HCT116 (cell line): Measurements from ENCODE around the gene KDM4E.

Experiments
- CEBPB ChIP-seq: IDR thresholded peaks from 2 replicates; pipeline ENCODE4 v1.6.1; 2012; ENCODE audit warnings: low read depth
- EGR1 ChIP-seq: IDR thresholded peaks from 2 replicates; pipeline ENCODE4 v1.6.1; 2012; ENCODE audit warnings: low read depth
- EZH2 ChIP-seq: fragments of 200-600 bp; sonication (generic); IDR thresholded peaks from 2 replicates; pipeline ENCODE4 v1.6.1; 2017; ENCODE audit warnings: antibody characterized with exemption, mixed run types
- EZH2phosphoT487 ChIP-seq: fragments of 200-600 bp; IDR thresholded peaks from 2 replicates; pipeline ENCODE4 v1.6.1; 2018; ENCODE audit warnings: antibody characterized with exemption, borderline replicate concordance
- FOSL1 ChIP-seq: IDR thresholded peaks from 2 replicates; pipeline ENCODE4 v1.6.1; 2012; ENCODE audit warnings: low read depth
- POLR2A ChIP-seq: IDR thresholded peaks from 2 replicates; pipeline ENCODE4 v1.7.0; 2011; ENCODE audit warnings: borderline replicate concordance; ENCODE audit not compliant: insufficient read depth, insufficient read length; ENCODE audit errors: extremely low read depth
- POLR2AphosphoS5 ChIP-seq: IDR thresholded peaks from 2 replicates; pipeline ENCODE4 v1.6.1; 2011; ENCODE audit warnings: mild to moderate bottlenecking, low read depth, low read length, moderate library complexity
- RAD21 ChIP-seq: IDR thresholded peaks from 2 replicates; pipeline ENCODE4 v1.6.1; 2012; ENCODE audit warnings: low read depth, mild to moderate bottlenecking
- TCF7L2 ChIP-seq: IDR thresholded peaks from 2 replicates; pipeline ENCODE4 v1.7.0; 2011; ENCODE audit warnings: borderline replicate concordance, inconsistent platforms; ENCODE audit not compliant: insufficient read depth, insufficient read length; ENCODE audit errors: extremely low read depth
- YY1 ChIP-seq: IDR thresholded peaks from 2 replicates; pipeline ENCODE4 v1.6.1; 2011; ENCODE audit warnings: low read length, low read depth, moderate library complexity, mild to moderate bottlenecking; ENCODE audit not compliant: insufficient replicate concordance; ENCODE audit errors: extremely low read depth
- ZFX ChIP-seq: fragments of 450-650 bp; IDR thresholded peaks from 2 replicates; pipeline ENCODE4 v1.6.1; 2017
- TF ChIP-seq, protein P1 (sequence below), 3 experiments: fragments of 200-600 bp in 1 of 3; sonication (generic) in 1 of 3; IDR thresholded peaks in 2 of 3; conservative IDR thresholded peaks in 1 of 3; 2 replicates each; pipeline ENCODE4 v1.5.1; 2012 to 2017; ENCODE audit warnings: low read depth in 2 of 3, low read length in 2 of 3, antibody characterized with exemption in 1 of 3, borderline replicate concordance in 1 of 3, control low read depth in 1 of 3, mild to moderate bottlenecking in 1 of 3, mixed read lengths in 1 of 3, mixed run types in 1 of 3, moderate library complexity in 1 of 3; ENCODE audit not compliant: insufficient read depth in 1 of 3
- TF ChIP-seq, protein P2 (sequence below): IDR thresholded peaks from 2 replicates; pipeline ENCODE4 v1.6.1; 2012
- TF ChIP-seq, protein P3 (sequence below): IDR thresholded peaks from 2 replicates; pipeline ENCODE4 v1.6.1; 2012; ENCODE audit warnings: low read depth

DNA sequence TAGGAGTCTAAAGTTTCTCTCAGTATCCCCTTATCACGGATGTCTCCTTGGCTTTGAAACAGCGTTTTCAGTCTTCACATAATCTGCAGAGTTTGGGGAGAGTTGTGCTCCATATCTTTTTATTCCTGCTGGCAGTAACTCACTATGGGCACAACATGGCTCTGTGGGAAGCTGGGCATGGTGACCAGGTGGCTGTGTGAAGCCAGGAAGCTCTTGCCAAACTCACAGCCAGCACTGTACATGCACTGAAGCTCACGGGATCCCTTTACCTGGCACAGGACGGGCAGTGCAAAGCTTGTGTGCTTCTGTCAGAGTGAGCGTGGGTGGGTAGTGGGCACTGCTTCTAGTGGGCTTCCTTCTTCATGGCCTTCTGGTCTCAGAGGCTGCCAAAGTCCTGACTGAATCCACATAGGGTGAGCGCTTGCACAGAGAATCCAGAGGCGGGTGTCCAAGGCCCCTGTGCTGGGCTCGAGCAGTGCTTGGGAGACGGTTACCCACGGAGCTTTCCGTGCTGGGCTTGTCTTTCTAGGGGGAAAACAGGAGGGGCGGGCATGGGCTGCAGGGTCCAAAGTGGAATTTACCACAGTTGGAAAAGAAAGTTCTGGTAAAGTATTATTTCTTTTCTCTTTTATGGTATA is 10.8 kb upstream of the KDM4E start:
- TF ChIP-seq POLR2AphosphoS5 (no peak), TCF7L2 (no peak), EZH2 (no peak), CEBPB (no peak), EZH2phosphoT487 (no peak), POLR2A (no peak), EGR1 (no peak), YY1 (no peak), ZFX (no peak), RAD21 (no peak), FOSL1 (no peak)
- TF ChIP-seq, protein P1, sequence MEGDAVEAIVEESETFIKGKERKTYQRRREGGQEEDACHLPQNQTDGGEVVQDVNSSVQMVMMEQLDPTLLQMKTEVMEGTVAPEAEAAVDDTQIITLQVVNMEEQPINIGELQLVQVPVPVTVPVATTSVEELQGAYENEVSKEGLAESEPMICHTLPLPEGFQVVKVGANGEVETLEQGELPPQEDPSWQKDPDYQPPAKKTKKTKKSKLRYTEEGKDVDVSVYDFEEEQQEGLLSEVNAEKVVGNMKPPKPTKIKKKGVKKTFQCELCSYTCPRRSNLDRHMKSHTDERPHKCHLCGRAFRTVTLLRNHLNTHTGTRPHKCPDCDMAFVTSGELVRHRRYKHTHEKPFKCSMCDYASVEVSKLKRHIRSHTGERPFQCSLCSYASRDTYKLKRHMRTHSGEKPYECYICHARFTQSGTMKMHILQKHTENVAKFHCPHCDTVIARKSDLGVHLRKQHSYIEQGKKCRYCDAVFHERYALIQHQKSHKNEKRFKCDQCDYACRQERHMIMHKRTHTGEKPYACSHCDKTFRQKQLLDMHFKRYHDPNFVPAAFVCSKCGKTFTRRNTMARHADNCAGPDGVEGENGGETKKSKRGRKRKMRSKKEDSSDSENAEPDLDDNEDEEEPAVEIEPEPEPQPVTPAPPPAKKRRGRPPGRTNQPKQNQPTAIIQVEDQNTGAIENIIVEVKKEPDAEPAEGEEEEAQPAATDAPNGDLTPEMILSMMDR (IDR thresholded peaks at IDR 0.05 in 2 of 3, conservative IDR thresholded peaks at IDR 0.05 in 1 of 3; ENCODE audit: borderline replicate concordance in 1 of 3, insufficient read depth in 1 of 3, low read depth in 2 of 3, low read length in 2 of 3) = no peak
- TF ChIP-seq, protein P2, sequence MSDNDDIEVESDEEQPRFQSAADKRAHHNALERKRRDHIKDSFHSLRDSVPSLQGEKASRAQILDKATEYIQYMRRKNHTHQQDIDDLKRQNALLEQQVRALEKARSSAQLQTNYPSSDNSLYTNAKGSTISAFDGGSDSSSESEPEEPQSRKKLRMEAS = no peak
- TF ChIP-seq, protein P3, sequence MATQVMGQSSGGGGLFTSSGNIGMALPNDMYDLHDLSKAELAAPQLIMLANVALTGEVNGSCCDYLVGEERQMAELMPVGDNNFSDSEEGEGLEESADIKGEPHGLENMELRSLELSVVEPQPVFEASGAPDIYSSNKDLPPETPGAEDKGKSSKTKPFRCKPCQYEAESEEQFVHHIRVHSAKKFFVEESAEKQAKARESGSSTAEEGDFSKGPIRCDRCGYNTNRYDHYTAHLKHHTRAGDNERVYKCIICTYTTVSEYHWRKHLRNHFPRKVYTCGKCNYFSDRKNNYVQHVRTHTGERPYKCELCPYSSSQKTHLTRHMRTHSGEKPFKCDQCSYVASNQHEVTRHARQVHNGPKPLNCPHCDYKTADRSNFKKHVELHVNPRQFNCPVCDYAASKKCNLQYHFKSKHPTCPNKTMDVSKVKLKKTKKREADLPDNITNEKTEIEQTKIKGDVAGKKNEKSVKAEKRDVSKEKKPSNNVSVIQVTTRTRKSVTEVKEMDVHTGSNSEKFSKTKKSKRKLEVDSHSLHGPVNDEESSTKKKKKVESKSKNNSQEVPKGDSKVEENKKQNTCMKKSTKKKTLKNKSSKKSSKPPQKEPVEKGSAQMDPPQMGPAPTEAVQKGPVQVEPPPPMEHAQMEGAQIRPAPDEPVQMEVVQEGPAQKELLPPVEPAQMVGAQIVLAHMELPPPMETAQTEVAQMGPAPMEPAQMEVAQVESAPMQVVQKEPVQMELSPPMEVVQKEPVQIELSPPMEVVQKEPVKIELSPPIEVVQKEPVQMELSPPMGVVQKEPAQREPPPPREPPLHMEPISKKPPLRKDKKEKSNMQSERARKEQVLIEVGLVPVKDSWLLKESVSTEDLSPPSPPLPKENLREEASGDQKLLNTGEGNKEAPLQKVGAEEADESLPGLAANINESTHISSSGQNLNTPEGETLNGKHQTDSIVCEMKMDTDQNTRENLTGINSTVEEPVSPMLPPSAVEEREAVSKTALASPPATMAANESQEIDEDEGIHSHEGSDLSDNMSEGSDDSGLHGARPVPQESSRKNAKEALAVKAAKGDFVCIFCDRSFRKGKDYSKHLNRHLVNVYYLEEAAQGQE = no peak
